Transverse colon (tissue), 4 donors: ENCODE data around the gene RGR.

Source experiments
- POLR2A ChIP-seq: fragments of 450-650 bp; IDR thresholded peaks from one replicate; pipeline ENCODE4 v1.6.1; 2016; ENCODE audit warnings: antibody characterized with exemption, mild to moderate bottlenecking, moderate library complexity
- POLR2AphosphoS5 ChIP-seq, 3 donors: sonication (generic); formaldehyde crosslinking; IDR thresholded peaks; one replicate each; pipeline ENCODE4 v1.6.1; 2016; ENCODE audit warnings: antibody characterized with exemption in 3 of 3
- TF ChIP-seq, protein P1 (sequence below), 5 experiments: fragments of 200-600 bp in 3 of 5; fragments of 450-650 bp in 2 of 5; sonication (generic) in 3 of 5; IDR thresholded peaks; 1 replicate in 2 of 5; 2 replicates in 3 of 5; pipeline ENCODE4 v1.5.1; 2016 to 2017; ENCODE audit warnings: antibody characterized with exemption in 5 of 5, inconsistent platforms in 3 of 5, mild to moderate bottlenecking in 2 of 5, moderate library complexity in 1 of 5

GRCh38 chr10:84234479-84234878 lies 10.4 kb upstream of the RGR start:
- TF ChIP-seq, protein P1, sequence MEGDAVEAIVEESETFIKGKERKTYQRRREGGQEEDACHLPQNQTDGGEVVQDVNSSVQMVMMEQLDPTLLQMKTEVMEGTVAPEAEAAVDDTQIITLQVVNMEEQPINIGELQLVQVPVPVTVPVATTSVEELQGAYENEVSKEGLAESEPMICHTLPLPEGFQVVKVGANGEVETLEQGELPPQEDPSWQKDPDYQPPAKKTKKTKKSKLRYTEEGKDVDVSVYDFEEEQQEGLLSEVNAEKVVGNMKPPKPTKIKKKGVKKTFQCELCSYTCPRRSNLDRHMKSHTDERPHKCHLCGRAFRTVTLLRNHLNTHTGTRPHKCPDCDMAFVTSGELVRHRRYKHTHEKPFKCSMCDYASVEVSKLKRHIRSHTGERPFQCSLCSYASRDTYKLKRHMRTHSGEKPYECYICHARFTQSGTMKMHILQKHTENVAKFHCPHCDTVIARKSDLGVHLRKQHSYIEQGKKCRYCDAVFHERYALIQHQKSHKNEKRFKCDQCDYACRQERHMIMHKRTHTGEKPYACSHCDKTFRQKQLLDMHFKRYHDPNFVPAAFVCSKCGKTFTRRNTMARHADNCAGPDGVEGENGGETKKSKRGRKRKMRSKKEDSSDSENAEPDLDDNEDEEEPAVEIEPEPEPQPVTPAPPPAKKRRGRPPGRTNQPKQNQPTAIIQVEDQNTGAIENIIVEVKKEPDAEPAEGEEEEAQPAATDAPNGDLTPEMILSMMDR (IDR thresholded peaks at IDR 0.05) = no peak
- TF ChIP-seq POLR2A = no peak
- no peak for TF ChIP-seq POLR2AphosphoS5 (IDR thresholded peaks at IDR 0.05)
